Measurements from ENCODE around the gene NSG1.

Gene NSG1

DNA sequence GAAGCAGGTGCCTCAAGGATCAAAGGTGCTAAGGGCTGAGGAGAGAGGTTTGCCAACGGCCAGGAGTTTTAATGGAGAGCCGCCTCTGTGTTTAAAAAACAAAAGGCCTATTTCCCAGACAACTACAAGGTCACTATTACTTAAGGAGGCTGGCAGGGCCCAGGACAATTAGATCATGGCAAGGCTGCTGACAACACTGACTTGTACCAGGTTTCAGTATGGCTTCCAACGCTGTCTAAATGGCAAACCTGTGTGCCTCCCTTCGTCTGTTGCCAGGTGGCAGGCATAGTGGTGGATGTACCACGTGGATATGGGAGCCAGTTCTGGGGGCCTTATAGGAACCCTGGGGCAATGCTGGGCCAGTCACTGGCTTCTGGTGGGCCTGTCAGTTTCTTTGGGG, 41.0 kb downstream of the NSG1 start:
- intact Hi-C loops (cut with DNase I) = no loop called here
- no peak for DNase-seq

DNA sequence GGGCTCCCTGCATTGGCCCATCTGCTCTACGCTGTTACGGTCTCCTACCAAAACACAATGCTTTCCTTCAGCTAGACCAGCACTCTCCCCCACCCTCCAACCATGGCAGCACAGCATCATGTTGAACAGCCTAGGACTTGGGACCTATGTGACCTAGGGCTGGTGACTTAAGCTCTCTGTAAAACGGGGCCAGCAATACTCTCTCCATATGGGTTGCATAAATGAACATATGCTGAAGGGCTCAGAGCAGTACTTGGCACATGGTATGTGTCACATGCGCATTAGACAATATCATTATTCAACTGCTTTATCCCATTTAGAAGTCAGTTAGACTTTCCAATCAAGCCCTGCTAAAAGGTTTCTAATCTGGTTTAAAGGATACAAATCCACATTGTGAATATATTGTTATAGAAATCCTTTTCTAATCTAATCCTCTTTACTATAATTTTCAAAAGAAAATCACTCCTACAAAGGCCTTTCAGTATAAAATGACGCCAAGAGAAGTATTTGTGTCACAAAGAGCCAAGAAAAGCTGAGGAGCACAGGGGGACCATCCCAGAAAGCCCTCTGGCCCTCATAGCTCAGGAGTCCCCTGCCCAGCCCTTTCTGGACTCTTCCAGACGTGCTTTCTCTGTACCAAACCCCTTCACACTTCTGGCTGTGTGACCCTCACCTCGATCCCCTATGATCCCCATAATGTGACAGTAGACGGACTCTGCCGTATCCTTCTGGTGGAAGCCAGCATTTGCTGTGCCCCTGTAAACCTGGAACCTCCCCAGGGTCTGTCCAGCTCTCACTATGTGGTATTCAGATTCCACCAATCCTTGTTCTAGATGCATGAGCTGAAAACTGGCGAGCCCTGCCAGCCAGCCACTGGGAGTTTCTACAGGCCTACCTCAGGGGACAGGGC, 42.3 kb downstream of the NSG1 start:
- intact Hi-C loops (cut with DNase I) = no loop called here
- DNase-seq = no peak

- DNase-seq = peak in 5 of 10 donors; percentile 38 to 51 (median 44)
- intact Hi-C loops (cut with DNase I) = no loop called here
Observed at GRCh38 chr4:4430492-4431195, 43.7 kb downstream of the NSG1 start.

DNA sequence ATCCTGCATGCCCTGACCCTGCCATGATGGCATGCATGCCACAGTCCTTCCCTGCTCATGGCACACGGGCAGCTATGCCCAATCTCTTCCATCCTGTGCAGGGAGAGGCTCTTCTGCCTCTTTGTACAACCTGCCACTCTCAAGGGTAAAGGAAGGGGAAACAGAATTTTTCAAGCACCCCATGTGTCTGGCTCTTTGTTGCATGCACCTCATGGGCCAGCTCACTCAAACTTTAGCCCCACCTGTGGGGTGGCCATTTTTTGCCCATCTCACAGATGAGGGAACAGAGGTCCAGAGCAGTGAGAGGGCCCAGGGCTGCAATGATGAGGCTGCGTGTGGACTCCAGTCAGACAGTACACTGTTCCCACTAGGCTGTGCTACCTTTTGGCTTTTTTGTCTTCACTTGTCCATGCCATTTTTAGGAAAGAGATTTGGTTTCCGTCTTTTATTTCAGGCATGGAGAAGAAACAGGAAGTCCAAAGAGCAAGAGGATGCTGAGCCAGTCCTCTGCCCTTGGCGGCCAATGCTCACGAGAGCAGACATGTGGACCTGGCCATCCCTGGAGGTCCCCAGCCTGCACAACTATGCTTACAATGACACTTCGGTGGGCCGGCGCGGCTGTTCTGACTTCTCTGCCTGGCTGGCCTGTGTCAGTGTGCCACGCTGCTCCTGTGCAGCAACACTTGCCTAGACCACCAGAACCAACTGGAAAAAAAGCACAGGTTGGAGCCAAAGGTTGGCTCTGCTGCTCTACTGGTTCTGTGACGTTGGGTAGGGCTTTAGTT, 45.6 kb downstream of the NSG1 start:
- intact Hi-C loops (cut with DNase I) = no loop called here
- peak in 1 of 10 donors; percentile 73 for DNase-seq

DNA sequence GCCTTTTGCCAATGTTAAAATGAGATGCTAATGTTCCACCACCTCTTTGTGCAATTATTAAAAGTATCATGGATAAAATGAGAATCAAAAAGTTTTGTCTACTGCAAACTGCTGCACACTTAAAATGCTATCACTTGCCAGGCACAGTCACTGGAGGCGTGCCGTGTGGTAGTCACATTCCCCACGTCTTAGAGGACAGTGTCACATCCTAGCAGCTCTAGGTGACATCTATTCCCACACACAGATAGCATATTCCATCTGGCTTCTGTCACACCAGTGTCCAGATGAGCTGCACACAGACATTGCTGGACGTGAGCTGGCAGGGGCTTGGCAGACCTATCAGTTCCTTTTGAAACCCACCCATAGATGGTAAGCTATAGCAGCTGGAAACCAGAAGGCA, 47.0 kb downstream of the NSG1 start:
- intact Hi-C loops (cut with DNase I) = no loop called here
- no peak for DNase-seq

GRCh38 chr4:4436244-4436823, 49.4 kb downstream of the NSG1 start:
- DNase-seq = no peak
- intact Hi-C loops (cut with DNase I) = no loop called here

- DNase-seq = peak in 1 of 10 donors; percentile 38
- intact Hi-C loops (cut with DNase I) = no loop called here
Observed at GRCh38 chr4:4437798-4438470, 51.0 kb downstream of the NSG1 start.

DNA sequence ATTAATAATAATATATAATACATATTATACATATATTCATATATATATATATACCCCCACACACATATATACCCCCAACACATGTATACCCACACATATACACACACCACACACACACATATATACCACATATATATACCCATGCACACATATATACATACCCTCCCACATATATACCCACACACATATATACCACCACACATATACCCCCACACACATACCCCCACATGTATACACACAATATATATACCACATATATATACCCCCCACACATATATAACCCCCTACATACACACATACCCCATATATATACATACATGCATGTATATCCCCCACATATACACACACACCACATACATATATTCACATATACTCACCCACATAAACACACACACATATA, 52.0 kb downstream of the NSG1 start:
- DNase-seq = no peak
- intact Hi-C loops (cut with DNase I) = no loop called here

- no peak for DNase-seq
- intact Hi-C loops (cut with DNase I) = no loop called here
Observed at GRCh38 chr4:4439782-4440181, 52.9 kb downstream of the NSG1 start.

GRCh38 chr4:4440333-4441061, 53.6 kb downstream of the NSG1 start:
- intact Hi-C loops (cut with DNase I) = no loop called here
- DNase-seq = no peak

DNA sequence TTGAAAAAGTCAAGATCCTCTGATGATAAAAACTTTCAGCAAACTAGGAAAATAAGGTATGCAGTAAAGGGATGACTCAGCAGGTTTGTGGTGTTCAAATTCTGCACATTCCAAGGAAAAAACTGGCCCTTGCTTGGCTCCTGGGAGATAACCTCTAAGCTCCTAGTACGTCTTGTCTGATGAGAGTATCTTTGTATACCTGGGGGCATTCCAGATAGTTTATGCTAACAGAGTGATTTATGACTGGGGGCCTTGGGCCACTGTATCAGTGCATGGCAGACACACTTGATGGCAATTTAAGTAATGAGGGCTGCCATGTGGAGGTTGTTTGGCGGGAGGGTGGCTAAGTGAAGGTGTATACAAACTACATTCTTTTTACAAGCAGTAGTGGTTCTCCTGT, 56.9 kb downstream of the NSG1 start:
- DNase-seq = no peak
- intact Hi-C loops (cut with DNase I) = no loop called here

GRCh38 chr4:4446434-4446833, 59.5 kb downstream of the NSG1 start:
- DNase-seq = no peak
- intact Hi-C loops (cut with DNase I) = no loop called here

GRCh38 chr4:4455210-4455865, 68.4 kb downstream of the NSG1 start:
- intact Hi-C loops (cut with DNase I) = no loop called here
- no peak for DNase-seq

GRCh38 chr4:4456351-4456750, 69.4 kb downstream of the NSG1 start:
- intact Hi-C loops (cut with DNase I) = no loop called here
- no peak for DNase-seq

- intact Hi-C loops (cut with DNase I) = no loop called here
- no peak for DNase-seq
Observed at GRCh38 chr4:4456816-4457578, 70.1 kb downstream of the NSG1 start.

- DNase-seq = no peak
- intact Hi-C loops (cut with DNase I) = no loop called here
Observed at GRCh38 chr4:4457803-4458553, 71.1 kb downstream of the NSG1 start.

- intact Hi-C loops (cut with DNase I) = no loop called here
- no peak for DNase-seq
Observed at GRCh38 chr4:4459181-4459580, 72.3 kb downstream of the NSG1 start.

DNA sequence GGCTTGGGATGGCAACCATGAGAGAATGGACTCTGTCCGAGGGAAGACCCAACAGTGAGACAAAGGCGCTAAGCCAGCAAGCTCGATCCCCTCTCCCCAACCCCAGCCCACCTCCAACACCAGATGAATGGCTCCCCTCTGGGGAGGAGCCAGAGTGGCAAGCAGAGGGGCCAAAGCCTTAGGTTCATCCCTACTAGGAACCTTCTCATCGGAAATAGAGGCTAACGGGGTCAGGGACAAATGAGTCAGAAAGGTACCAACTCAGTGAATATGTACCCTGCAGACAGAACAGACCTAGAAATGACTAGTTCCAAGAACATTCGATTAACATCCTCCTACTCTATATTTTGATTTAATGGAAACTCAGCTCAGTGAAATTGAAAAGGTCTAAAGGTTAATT, 73.9 kb downstream of the NSG1 start:
- no peak for DNase-seq
- intact Hi-C loops (cut with DNase I) = no loop called here
